Measurements from ENCODE around the gene MTMR10. TPM values are rescaled to one million over a fixed set of nuclear protein-coding genes. Genes with fewer than 3 reads are reported as not detected.

Gene MTMR10
- polyA plus RNA-seq, 1 donor from 2014 or later, result 2.3 TPM

DNA sequence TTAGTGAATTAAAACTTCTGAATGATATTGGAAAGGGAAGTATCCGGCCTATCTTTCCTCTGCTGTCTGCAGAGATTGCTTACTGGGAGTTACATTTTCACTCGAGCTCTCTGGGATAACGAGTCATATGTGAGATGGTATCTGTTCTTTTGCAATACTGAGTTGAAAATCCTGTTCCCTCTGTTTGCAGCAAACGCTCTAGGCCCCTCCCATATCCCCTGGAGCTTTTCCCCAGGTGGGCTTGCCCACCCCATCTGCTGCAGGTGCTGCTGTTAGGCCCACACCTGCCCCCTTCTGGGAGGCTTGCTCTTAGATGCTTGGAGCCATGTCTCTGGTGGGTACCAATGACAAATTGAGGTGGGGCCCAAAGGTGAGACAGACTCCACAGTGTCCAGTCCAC lies 42.7 kb upstream of the MTMR10 start:
- TF ChIP-seq POLR2AphosphoS5 (IDR thresholded peaks at IDR 0.05) (no peak), RAD21 (conservative IDR thresholded peaks at IDR 0.05) (no peak), EZH2 (IDR thresholded peaks at IDR 0.05; ENCODE audit: borderline replicate concordance, insufficient read depth, low read length, poor library complexity, severe bottlenecking) (no peak), SMC3 (conservative IDR thresholded peaks at IDR 0.05; ENCODE audit: poor library complexity) (no peak), TAF1 (IDR thresholded peaks at IDR 0.05; ENCODE audit: low read depth) (no peak), EP300 (conservative IDR thresholded peaks at IDR 0.05; ENCODE audit: poor library complexity, severe bottlenecking) (no peak), MXI1 (conservative IDR thresholded peaks at IDR 0.05; ENCODE audit: poor library complexity, severe bottlenecking) (no peak)
- TF ChIP-seq, protein P1, sequence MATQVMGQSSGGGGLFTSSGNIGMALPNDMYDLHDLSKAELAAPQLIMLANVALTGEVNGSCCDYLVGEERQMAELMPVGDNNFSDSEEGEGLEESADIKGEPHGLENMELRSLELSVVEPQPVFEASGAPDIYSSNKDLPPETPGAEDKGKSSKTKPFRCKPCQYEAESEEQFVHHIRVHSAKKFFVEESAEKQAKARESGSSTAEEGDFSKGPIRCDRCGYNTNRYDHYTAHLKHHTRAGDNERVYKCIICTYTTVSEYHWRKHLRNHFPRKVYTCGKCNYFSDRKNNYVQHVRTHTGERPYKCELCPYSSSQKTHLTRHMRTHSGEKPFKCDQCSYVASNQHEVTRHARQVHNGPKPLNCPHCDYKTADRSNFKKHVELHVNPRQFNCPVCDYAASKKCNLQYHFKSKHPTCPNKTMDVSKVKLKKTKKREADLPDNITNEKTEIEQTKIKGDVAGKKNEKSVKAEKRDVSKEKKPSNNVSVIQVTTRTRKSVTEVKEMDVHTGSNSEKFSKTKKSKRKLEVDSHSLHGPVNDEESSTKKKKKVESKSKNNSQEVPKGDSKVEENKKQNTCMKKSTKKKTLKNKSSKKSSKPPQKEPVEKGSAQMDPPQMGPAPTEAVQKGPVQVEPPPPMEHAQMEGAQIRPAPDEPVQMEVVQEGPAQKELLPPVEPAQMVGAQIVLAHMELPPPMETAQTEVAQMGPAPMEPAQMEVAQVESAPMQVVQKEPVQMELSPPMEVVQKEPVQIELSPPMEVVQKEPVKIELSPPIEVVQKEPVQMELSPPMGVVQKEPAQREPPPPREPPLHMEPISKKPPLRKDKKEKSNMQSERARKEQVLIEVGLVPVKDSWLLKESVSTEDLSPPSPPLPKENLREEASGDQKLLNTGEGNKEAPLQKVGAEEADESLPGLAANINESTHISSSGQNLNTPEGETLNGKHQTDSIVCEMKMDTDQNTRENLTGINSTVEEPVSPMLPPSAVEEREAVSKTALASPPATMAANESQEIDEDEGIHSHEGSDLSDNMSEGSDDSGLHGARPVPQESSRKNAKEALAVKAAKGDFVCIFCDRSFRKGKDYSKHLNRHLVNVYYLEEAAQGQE (IDR thresholded peaks at IDR 0.05; ENCODE audit: borderline replicate concordance), result no peak
- TF ChIP-seq, protein P2, sequence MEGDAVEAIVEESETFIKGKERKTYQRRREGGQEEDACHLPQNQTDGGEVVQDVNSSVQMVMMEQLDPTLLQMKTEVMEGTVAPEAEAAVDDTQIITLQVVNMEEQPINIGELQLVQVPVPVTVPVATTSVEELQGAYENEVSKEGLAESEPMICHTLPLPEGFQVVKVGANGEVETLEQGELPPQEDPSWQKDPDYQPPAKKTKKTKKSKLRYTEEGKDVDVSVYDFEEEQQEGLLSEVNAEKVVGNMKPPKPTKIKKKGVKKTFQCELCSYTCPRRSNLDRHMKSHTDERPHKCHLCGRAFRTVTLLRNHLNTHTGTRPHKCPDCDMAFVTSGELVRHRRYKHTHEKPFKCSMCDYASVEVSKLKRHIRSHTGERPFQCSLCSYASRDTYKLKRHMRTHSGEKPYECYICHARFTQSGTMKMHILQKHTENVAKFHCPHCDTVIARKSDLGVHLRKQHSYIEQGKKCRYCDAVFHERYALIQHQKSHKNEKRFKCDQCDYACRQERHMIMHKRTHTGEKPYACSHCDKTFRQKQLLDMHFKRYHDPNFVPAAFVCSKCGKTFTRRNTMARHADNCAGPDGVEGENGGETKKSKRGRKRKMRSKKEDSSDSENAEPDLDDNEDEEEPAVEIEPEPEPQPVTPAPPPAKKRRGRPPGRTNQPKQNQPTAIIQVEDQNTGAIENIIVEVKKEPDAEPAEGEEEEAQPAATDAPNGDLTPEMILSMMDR (IDR thresholded peaks at IDR 0.05; ENCODE audit: poor library complexity, severe bottlenecking), result no peak
- Histone ChIP-seq H2AFZ (ENCODE audit: low read depth, low read length) (no peak overlapping the region), H3K9me2 (ENCODE audit: insufficient read depth, low read length) (no peaks in the 10 kb centered on the region), H3K79me2 (replicated peaks; ENCODE audit: insufficient read depth, low read length) (no peaks in the 10 kb centered on the region), H3K27me3 (ENCODE audit: insufficient read depth, low read depth, low read length) (no peaks in the 10 kb centered on the region), H3K4me3 (ENCODE audit: low read length) (no peak overlapping the region), H3K36me3 (ENCODE audit: insufficient read depth, low read length) (no peaks in the 10 kb centered on the region), H3K9me3 (ENCODE audit: low read length) (no peaks in the 10 kb centered on the region), H4K20me1 (ENCODE audit: insufficient read depth) (no peaks in the 10 kb centered on the region), H3K9ac (ENCODE audit: low read length) (no peak overlapping the region), H3F3A (ENCODE audit: insufficient read depth, low read length, poor library complexity, severe bottlenecking) (no peaks in the 10 kb centered on the region), H3K27ac (ENCODE audit: low read length) (no peak overlapping the region), H3K4me2 (ENCODE audit: low read length) (no peak overlapping the region)

DNA sequence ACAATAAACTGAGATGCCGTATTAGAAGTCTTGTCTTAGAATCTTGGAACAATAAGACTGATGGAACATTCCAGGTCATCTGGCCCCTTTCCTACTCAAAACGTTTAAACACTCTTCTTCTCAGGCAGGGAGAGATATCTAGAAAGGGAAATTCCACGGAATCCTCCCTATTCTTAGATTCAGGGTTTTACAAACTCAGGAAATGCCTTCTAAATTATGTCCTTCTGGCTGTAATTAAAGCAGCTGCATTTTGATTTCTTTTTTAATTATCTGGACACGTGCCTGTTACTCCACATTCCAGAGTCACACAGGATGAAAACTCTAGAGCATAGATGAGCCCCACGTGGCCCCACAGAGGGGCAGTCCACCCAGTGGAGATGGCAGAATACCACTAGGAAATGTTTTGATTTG lies 41.5 kb upstream of the MTMR10 start:
- H3K9ac ChIP-seq (ENCODE audit: low read length), result no peak overlapping the region
- H3K27me3 ChIP-seq (ENCODE audit: insufficient read depth, low read depth, low read length), result no peaks in the 10 kb centered on the region
- no peaks in the 10 kb centered on the region for H3K9me2 ChIP-seq (ENCODE audit: insufficient read depth, low read length)
- H2AFZ ChIP-seq (ENCODE audit: low read depth, low read length), result no peak overlapping the region
- no peaks in the 10 kb centered on the region for H3K79me2 ChIP-seq (replicated peaks; ENCODE audit: insufficient read depth, low read length)
- H3K4me2 ChIP-seq (ENCODE audit: low read length), result no peak overlapping the region
- no peaks in the 10 kb centered on the region for H3K9me3 ChIP-seq (ENCODE audit: low read length)
- H3K4me3 ChIP-seq (ENCODE audit: low read length), result no peak overlapping the region
- no peak for TF ChIP-seq POLR2AphosphoS5 (IDR thresholded peaks at IDR 0.05)
- TF ChIP-seq, protein P2 (IDR thresholded peaks at IDR 0.05; ENCODE audit: poor library complexity, severe bottlenecking), result no peak
- TF ChIP-seq EP300 (conservative IDR thresholded peaks at IDR 0.05; ENCODE audit: poor library complexity, severe bottlenecking), result no peak
- no peak for TF ChIP-seq SMC3 (conservative IDR thresholded peaks at IDR 0.05; ENCODE audit: poor library complexity)
- TF ChIP-seq EZH2 (IDR thresholded peaks at IDR 0.05; ENCODE audit: borderline replicate concordance, insufficient read depth, low read length, poor library complexity, severe bottlenecking), result no peak
- no peak for TF ChIP-seq RAD21 (conservative IDR thresholded peaks at IDR 0.05)
- TF ChIP-seq, protein P1 (IDR thresholded peaks at IDR 0.05; ENCODE audit: borderline replicate concordance), result no peak
- TF ChIP-seq TAF1 (IDR thresholded peaks at IDR 0.05; ENCODE audit: low read depth), result no peak
- TF ChIP-seq MXI1 (conservative IDR thresholded peaks at IDR 0.05; ENCODE audit: poor library complexity, severe bottlenecking), result no peak
- no peaks in the 10 kb centered on the region for H3F3A ChIP-seq (ENCODE audit: insufficient read depth, low read length, poor library complexity, severe bottlenecking)
- H3K27ac ChIP-seq (ENCODE audit: low read length), result no peak overlapping the region
- H4K20me1 ChIP-seq (ENCODE audit: insufficient read depth), result no peaks in the 10 kb centered on the region
- no peaks in the 10 kb centered on the region for H3K36me3 ChIP-seq (ENCODE audit: insufficient read depth, low read length)

Measured in neural cell (in vitro differentiated cells).